Trophoblast cell (in vitro differentiated cells and primary cell): ENCODE measurements around the gene COQ4.

Source experiments
- DNase-seq, 2 donors: peaks; one replicate each; pipeline ENCODE4 v3.0.0-alpha.2; 2016
- H2AFZ ChIP-seq: 2 replicates; pipeline ENCODE4 v1.6.1; 2013; ENCODE audit warnings: low read length, moderate library complexity, mild to moderate bottlenecking; ENCODE audit not compliant: insufficient read depth, poor library complexity
- H2AK5ac ChIP-seq: 2 replicates; pipeline ENCODE4 v1.6.1; 2013; ENCODE audit warnings: mild to moderate bottlenecking, low read length
- H2BK120ac ChIP-seq: 2 replicates; pipeline ENCODE4 v1.6.1; 2013; ENCODE audit warnings: low read length, mild to moderate bottlenecking, moderate library complexity; ENCODE audit not compliant: insufficient read depth, poor library complexity
- H2BK12ac ChIP-seq: 2 replicates; pipeline ENCODE4 v1.6.1; 2013; ENCODE audit warnings: mild to moderate bottlenecking, low read length, moderate library complexity
- H2BK5ac ChIP-seq: 2 replicates; pipeline ENCODE4 v1.6.1; 2013; ENCODE audit warnings: low read length, low read depth, moderate library complexity, mild to moderate bottlenecking; ENCODE audit not compliant: poor library complexity
- H3K14ac ChIP-seq: 2 replicates; pipeline ENCODE4 v1.6.1; 2013; ENCODE audit warnings: mild to moderate bottlenecking, low read length
- H3K18ac ChIP-seq: 2 replicates; pipeline ENCODE4 v1.6.1; 2013; ENCODE audit warnings: mild to moderate bottlenecking, low read length
- H3K23ac ChIP-seq: 2 replicates; pipeline ENCODE4 v1.6.1; 2013; ENCODE audit warnings: low read length
- H3K27ac ChIP-seq: 2 replicates; pipeline ENCODE4 v1.5.1; 2013; ENCODE audit warnings: low read depth, mild to moderate bottlenecking, inconsistent platforms, low read length, moderate library complexity
- H3K27me3 ChIP-seq: 2 replicates; pipeline ENCODE4 v1.6.1; 2013; ENCODE audit warnings: inconsistent platforms, mild to moderate bottlenecking, low read length, moderate library complexity; ENCODE audit not compliant: insufficient read depth
- H3K36me3 ChIP-seq, 2 experiments: 1 replicate in 1 of 2; 2 replicates in 1 of 2; pipeline ENCODE4 v1.6.1; 2013; ENCODE audit warnings: low read length in 2 of 2, mild to moderate bottlenecking in 2 of 2, moderate library complexity in 1 of 2; ENCODE audit not compliant: insufficient read depth in 2 of 2, control insufficient read depth in 1 of 2
- H3K4ac ChIP-seq: 2 replicates; pipeline ENCODE4 v1.6.1; 2013; ENCODE audit warnings: low read depth, mild to moderate bottlenecking, low read length, moderate library complexity
- H3K4me1 ChIP-seq, 2 experiments: 1 replicate in 1 of 2; 2 replicates in 1 of 2; pipeline ENCODE4 v1.6.1; 2013; ENCODE audit warnings: low read length in 2 of 2, mild to moderate bottlenecking in 2 of 2, moderate library complexity in 1 of 2; ENCODE audit not compliant: insufficient read depth in 2 of 2, control insufficient read depth in 1 of 2
- H3K4me2 ChIP-seq: 2 replicates; pipeline ENCODE4 v1.6.1; 2013; ENCODE audit warnings: inconsistent platforms, mild to moderate bottlenecking, low read length, moderate library complexity
- H3K4me3 ChIP-seq: 2 replicates; pipeline ENCODE4 v1.5.1; 2013; ENCODE audit warnings: mild to moderate bottlenecking, low read depth, low read length, inconsistent platforms
- H3K79me1 ChIP-seq: one replicate; pipeline ENCODE4 v1.6.1; 2013; ENCODE audit warnings: low read length
- H3K79me2 ChIP-seq: 2 replicates; pipeline ENCODE4 v1.6.1; 2013; ENCODE audit warnings: low read length, mild to moderate bottlenecking; ENCODE audit not compliant: control insufficient read depth, insufficient read depth, poor library complexity
- H3K9ac ChIP-seq: 2 replicates; pipeline ENCODE4 v1.6.1; 2013; ENCODE audit warnings: mild to moderate bottlenecking, low read length
- H3K9me3 ChIP-seq: 2 replicates; pipeline ENCODE4 v1.6.1; 2013; ENCODE audit warnings: low read depth, mild to moderate bottlenecking, control low read depth, inconsistent platforms, low read length; ENCODE audit not compliant: insufficient read depth
- H4K12ac ChIP-seq: 2 replicates; pipeline ENCODE4 v1.6.1; 2013; ENCODE audit warnings: low read depth, mild to moderate bottlenecking, low read length, moderate library complexity
- H4K8ac ChIP-seq: 2 replicates; pipeline ENCODE4 v1.6.1; 2013; ENCODE audit warnings: low read depth, mild to moderate bottlenecking, low read length, moderate library complexity
- H4K91ac ChIP-seq: one replicate; pipeline ENCODE4 v1.6.1; 2013; ENCODE audit warnings: low read depth, mild to moderate bottlenecking, low read length, moderate library complexity
- whole genome bisulfite sequencing: extraction: QIAGEN DNeasy Blood & Tissue Kit; methylation state at CpG from one replicate; pipeline ENCODE4 v1.1.7; 2013; ENCODE audit warnings: missing lambda C conversion rate; ENCODE audit not compliant: insufficient read length, insufficient coverage; ENCODE audit errors: extremely low coverage; 5-methylcytosine and 5-hydroxymethylcytosine counted together

Gene COQ4

DNA sequence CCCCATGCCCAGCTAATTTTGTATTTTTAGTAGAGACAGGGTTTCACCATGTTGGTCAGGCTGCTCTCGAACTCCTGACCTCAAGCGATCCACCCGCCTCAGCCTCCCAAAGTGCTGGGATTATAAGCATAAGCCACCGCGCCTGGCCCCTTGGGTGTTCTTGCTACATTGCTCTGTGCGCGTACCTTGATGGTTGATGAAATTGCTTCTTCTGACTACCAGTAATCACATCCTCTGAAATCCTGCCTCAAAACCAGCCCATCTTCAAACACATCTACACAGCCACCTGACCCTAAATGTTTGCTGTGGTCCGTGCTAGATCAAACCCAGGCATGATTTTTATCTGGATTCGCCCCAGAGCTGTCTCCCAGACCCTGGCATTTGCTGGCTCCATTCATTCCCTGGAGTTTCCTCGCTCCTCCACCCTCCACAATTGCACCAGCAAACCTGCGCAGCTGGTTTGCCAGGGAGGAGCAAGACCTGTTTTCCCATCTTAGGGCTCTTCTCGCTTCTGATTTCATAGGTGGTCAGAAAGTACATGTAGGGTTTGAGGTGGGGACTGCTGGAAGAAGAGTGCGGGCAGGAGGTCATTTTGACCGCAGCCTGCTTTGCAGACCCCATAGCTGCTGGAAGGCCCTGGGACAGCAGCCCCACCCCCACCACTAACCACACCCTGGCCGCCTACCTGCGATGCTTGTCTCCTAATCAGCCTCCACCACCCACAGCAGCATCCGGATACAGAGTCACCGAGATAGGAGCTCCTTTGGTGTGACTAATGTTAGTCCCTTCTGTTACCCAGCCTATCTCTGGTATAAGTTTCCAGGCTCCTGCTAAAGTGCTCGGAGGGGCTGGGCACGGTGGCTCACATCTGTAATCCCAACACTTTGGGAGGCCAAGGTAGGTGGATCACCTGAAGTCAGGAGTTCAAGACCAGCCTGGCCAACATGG, 23.8 kb upstream of the COQ4 start:
- no peak overlapping the region for H3K23ac ChIP-seq
- no peak overlapping the region for H3K4me3 ChIP-seq
- H3K14ac ChIP-seq = no peak overlapping the region
- no peaks in the 10 kb centered on the region for H3K9me3 ChIP-seq
- no peaks in the 10 kb centered on the region for H3K79me1 ChIP-seq
- no CpG with 5 or more reads among the region's 20 CpGs for WGBS
- no peak overlapping the region for H4K91ac ChIP-seq
- no peak overlapping the region for H3K18ac ChIP-seq
- no peak overlapping the region for H2AFZ ChIP-seq
- peak overlapping the region; percentile 0 for H3K27ac ChIP-seq
- no peak overlapping the region for H2BK12ac ChIP-seq
- no peak overlapping the region for H2BK120ac ChIP-seq
- H3K4me1 ChIP-seq = peaks cover 9 to 15% of the 10 kb centered on the region in 2 experiments
- H4K8ac ChIP-seq = no peak overlapping the region
- no peak overlapping the region for H3K4ac ChIP-seq
- no peak overlapping the region for H4K12ac ChIP-seq
- H3K36me3 ChIP-seq = no peaks in the 10 kb centered on the region
- peak; percentile 85 to 93 for DNase-seq
- no peaks in the 10 kb centered on the region for H3K27me3 ChIP-seq
- H2BK5ac ChIP-seq = no peak overlapping the region
- no peaks in the 10 kb centered on the region for H3K79me2 ChIP-seq
- H3K4me2 ChIP-seq = no peak overlapping the region
- H3K9ac ChIP-seq = no peak overlapping the region
- no peak overlapping the region for H2AK5ac ChIP-seq

DNA sequence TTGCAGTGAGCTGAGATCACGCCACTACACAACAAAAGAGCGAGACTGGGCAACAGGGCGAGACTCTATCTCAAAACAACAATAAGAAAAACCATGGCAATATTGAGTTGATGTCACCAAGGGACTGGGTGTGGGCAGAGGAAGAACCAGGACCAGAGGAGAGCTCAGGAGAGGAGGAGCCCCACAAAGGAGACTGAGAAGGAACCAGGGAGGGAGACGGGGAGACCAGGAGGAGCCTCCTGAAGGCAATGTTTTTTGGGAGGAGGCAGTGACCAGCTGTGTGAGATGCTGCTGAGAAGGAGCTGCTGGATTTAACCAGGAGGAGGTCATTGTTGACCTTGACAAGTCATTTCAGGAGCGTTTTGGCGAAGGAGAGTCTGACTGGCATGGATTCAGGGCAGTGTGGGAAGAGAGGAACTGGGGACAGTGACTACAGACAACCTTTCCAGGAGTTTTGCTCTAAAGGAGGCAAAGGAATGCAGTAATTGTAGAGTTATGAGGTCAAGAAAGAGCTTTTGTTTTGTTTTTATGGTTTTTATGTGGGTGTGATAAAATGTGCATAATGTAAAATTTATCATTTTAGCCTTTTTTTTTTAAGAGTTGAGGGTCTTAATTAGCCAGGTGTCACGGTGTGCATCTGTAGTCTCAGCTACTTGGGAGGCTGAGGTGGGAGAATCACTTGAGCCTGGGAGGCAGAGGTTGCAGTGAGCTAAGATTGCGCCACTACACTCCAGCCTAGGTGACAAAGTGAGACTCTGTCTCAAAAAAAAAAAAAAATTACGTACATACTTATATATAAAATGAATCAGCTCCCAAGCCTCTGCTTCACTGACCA, 18.3 kb upstream of the COQ4 start:
- Histone ChIP-seq H4K12ac (no peak overlapping the region), H4K8ac (no peak overlapping the region), H3K18ac (no peak overlapping the region), H3K9ac (no peak overlapping the region), H3K79me2 (no peaks in the 10 kb centered on the region), H3K4me3 (no peak overlapping the region), H2BK5ac (no peak overlapping the region), H3K9me3 (peaks cover 2% of the 10 kb centered on the region), H2AK5ac (no peak overlapping the region), H2BK120ac (no peak overlapping the region), H3K36me3 (peaks cover 5 to 8% of the 10 kb centered on the region in 2 experiments), H3K27ac (no peak overlapping the region), H3K23ac (no peak overlapping the region), H3K4me2 (no peak overlapping the region), H3K27me3 (no peaks in the 10 kb centered on the region), H3K79me1 (no peaks in the 10 kb centered on the region), H2BK12ac (no peak overlapping the region), H3K4ac (no peak overlapping the region), H4K91ac (no peak overlapping the region), H3K14ac (no peak overlapping the region), H3K4me1 (peaks cover 0 to 2% of the 10 kb centered on the region in 2 experiments), H2AFZ (no peak overlapping the region)
- no CpG with 5 or more reads among the region's 9 CpGs for WGBS
- peak in 1 of 2 donors; percentile 24 for DNase-seq

DNA sequence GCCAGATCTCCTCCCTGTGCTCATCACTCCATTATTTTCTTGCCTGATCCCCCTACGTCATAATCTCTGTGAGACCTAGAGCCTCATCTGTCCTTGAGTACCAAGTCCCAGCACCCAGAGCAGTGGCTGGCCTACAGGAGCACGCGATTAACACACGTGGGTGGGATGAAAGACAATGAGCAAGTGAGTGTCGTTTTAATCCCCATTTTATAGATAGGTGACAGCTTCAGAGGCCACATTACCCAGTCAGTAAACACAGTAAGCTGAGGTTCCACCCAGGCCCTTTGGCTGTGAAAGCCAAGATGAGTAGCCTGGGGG, 17.7 kb upstream of the COQ4 start:
- no peak overlapping the region for H3K4me2 ChIP-seq
- H3K36me3 ChIP-seq = peaks cover 11 to 14% of the 10 kb centered on the region in 2 experiments
- H3K4me1 ChIP-seq = peaks cover 0 to 2% of the 10 kb centered on the region in 2 experiments
- H3K79me1 ChIP-seq = no peaks in the 10 kb centered on the region
- H2BK120ac ChIP-seq = no peak overlapping the region
- no peak overlapping the region for H2AK5ac ChIP-seq
- WGBS = no CpG with 5 or more reads among the region's 5 CpGs
- no peak overlapping the region for H3K18ac ChIP-seq
- H3K9ac ChIP-seq = no peak overlapping the region
- H4K12ac ChIP-seq = no peak overlapping the region
- no peak overlapping the region for H3K4me3 ChIP-seq
- no peak overlapping the region for H4K8ac ChIP-seq
- no peak for DNase-seq
- no peaks in the 10 kb centered on the region for H3K79me2 ChIP-seq
- no peak overlapping the region for H3K4ac ChIP-seq
- H2BK12ac ChIP-seq = no peak overlapping the region
- H3K27ac ChIP-seq = no peak overlapping the region
- H2BK5ac ChIP-seq = no peak overlapping the region
- no peak overlapping the region for H3K23ac ChIP-seq
- peaks cover 2% of the 10 kb centered on the region for H3K9me3 ChIP-seq
- no peak overlapping the region for H3K14ac ChIP-seq
- no peak overlapping the region for H2AFZ ChIP-seq
- no peaks in the 10 kb centered on the region for H3K27me3 ChIP-seq
- no peak overlapping the region for H4K91ac ChIP-seq

DNA sequence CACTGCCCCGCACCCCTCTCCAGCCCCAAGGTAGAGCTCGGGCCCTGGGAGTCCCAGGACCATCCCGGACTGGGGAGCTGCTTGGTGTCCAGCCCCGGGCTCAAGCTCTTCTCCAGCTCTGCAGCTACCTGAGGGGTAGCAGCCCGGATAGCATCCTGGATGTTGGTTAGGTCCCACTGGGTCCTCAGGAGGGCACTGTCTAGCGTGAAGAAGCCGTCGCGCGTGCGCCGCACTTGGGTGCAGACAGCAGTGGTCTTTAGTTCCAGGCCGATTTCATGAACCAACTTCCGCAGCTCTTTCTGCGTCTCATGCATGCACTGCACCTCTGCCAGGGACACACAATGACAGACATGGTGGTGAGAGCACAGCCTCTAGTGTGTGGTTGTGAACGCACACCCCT, 13.1 kb upstream of the COQ4 start:
- Histone ChIP-seq H2BK5ac (no peak overlapping the region), H3K9ac (no peak overlapping the region), H3K79me1 (no peaks in the 10 kb centered on the region), H4K91ac (no peak overlapping the region), H3K4ac (no peak overlapping the region), H3K79me2 (no peaks in the 10 kb centered on the region), H4K8ac (no peak overlapping the region), H3K27ac (no peak overlapping the region), H3K18ac (no peak overlapping the region), H2BK12ac (no peak overlapping the region), H3K14ac (no peak overlapping the region), H3K36me3 (peaks cover 39 to 41% of the 10 kb centered on the region in 2 experiments), H2AK5ac (no peak overlapping the region), H3K4me3 (no peak overlapping the region), H3K4me1 (peaks cover 0 to 2% of the 10 kb centered on the region in 2 experiments), H3K23ac (no peak overlapping the region), H3K9me3 (peaks cover 2% of the 10 kb centered on the region), H4K12ac (no peak overlapping the region), H3K27me3 (no peaks in the 10 kb centered on the region), H2BK120ac (no peak overlapping the region), H3K4me2 (no peak overlapping the region), H2AFZ (no peak overlapping the region)
- no peak for DNase-seq
- WGBS = no CpG with 5 or more reads among the region's 16 CpGs
